SU-DHL-6 (cell line): ENCODE results near the gene TRIP13.
"Not testable (repeated sequence)": the region's sequence is repeated elsewhere in the genome, so short reads cannot be mapped to it uniquely, and the experiment has no call there.

Experiments used
- H2AFZ ChIP-seq: fragments of 200-600 bp; sonication (generic); 2 replicates; pipeline ENCODE4 v1.6.1; 2014; ENCODE audit warnings: low read depth, mild to moderate bottlenecking, moderate library complexity, mixed read lengths, antibody characterized with exemption, low read length; ENCODE audit not compliant: severe bottlenecking
- H3F3A ChIP-seq: fragments of 200-600 bp; shearing (Covaris generic); 2 replicates; pipeline ENCODE4 v1.6.0; 2016; ENCODE audit warnings: antibody characterized with exemption, mild to moderate bottlenecking; ENCODE audit not compliant: insufficient read depth
- H3K27ac ChIP-seq: fragments of 200-600 bp; sonication (generic); 2 replicates; pipeline ENCODE4 v1.5.1; 2016; ENCODE audit warnings: low read depth, mild to moderate bottlenecking, low read length, moderate library complexity, mixed read lengths
- H3K27me3 ChIP-seq: fragments of 200-600 bp; sonication (generic), shearing (Covaris generic); 2 replicates; pipeline ENCODE4 v1.6.0; 2014; ENCODE audit warnings: mild to moderate bottlenecking, low read length
- H3K36me3 ChIP-seq: fragments of 200-600 bp; sonication (generic); 2 replicates; pipeline ENCODE4 v1.6.1; 2014; ENCODE audit warnings: mild to moderate bottlenecking, low read length, mixed read lengths
- H3K4me2 ChIP-seq: fragments of 300-600, 200-600 bp; shearing (Covaris generic), sonication (generic); 2 replicates; pipeline ENCODE4 v1.6.0; 2014; ENCODE audit warnings: low read length, low read depth, mild to moderate bottlenecking; ENCODE audit not compliant: poor library complexity, severe bottlenecking
- H3K4me3 ChIP-seq: fragments of 200-600 bp; sonication (generic); 2 replicates; pipeline ENCODE4 v1.5.1; 2014; ENCODE audit warnings: antibody characterized with exemption, low read length, mild to moderate bottlenecking, mixed read lengths; ENCODE audit not compliant: insufficient read depth, poor library complexity, severe bottlenecking
- H3K79me2 ChIP-seq: fragments of 200-600 bp; sonication (generic); 2 replicates; pipeline ENCODE4 v1.6.1; 2014; ENCODE audit warnings: mild to moderate bottlenecking, low read length, moderate library complexity; ENCODE audit not compliant: insufficient read depth
- H3K9ac ChIP-seq: fragments of 200-600 bp; sonication (generic); 2 replicates; pipeline ENCODE4 v1.7.0; 2014; ENCODE audit warnings: mild to moderate bottlenecking, low read length
- H3K9me2 ChIP-seq: fragments of 200-600 bp; sonication (generic); replicated peaks from 2 replicates; pipeline ENCODE4 v1.6.1; 2014; ENCODE audit warnings: low read length; ENCODE audit not compliant: insufficient read depth
- H3K9me3 ChIP-seq: fragments of 200-600 bp; sonication (generic); 2 replicates; pipeline ENCODE4 v1.6.1; 2014; ENCODE audit warnings: low read length, mixed read lengths; ENCODE audit not compliant: insufficient read depth
- H4K20me1 ChIP-seq: fragments of 200-600 bp; sonication (generic); 2 replicates; pipeline ENCODE4 v1.6.1; 2014; ENCODE audit warnings: low read depth, mild to moderate bottlenecking, antibody characterized with exemption, low read length, moderate library complexity, mixed read lengths
- EZH2phosphoT487 ChIP-seq: fragments of 200-600 bp; sonication (generic), shearing (Covaris generic); conservative IDR thresholded peaks from 2 replicates; pipeline ENCODE4 v1.6.1; 2018; ENCODE audit warnings: mild to moderate bottlenecking, antibody characterized with exemption, low read length, moderate library complexity, mixed read lengths
- TF ChIP-seq, protein P1 (sequence below): fragments of 200-600 bp; sonication (generic); IDR thresholded peaks from one replicate; pipeline ENCODE4 v1.5.1; 2017; ENCODE audit warnings: antibody characterized with exemption, mild to moderate bottlenecking, low read length, moderate library complexity; ENCODE audit not compliant: insufficient read depth, poor library complexity, severe bottlenecking

The TRIP13 gene

DNA sequence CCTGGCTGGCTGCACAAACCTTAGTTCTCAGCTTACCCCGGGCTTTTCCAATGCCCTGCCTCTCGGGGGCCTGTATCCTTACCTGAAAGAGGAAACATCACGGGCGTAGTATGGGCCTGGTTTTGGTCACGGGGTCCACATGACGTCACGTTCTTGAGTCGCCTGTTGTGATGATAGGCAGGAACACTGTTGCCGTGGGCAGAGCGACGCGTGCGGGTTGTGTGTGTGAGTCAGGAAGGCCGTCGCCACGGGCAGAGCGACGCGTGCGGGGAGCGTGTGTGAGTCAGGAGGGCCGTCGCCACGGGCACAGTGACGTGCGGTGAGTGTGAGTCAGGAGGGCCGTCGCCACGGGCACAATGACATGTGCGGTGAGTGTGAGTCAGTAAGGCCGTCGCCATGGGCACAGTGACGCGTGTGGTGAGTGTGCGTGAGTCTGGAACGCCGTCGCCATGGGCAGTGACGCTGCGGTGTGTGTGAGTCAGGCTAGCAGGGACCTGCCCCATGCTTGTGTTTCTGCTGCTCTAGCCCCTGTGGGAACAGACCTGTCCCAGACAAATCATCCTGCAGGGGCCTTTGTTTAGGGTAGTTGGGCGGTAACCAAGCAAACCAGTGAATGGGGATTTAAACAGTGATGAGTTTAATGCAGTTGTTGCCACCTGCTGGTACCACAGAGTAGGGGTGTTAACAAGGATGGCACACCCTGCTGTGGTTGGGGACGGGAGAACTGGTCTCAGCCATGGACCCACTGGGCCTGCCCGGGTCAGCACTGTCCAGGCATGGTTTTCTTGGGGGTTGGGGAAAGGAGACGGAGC lies 19.8 kb downstream of the TRIP13 start:
- no peaks in the 10 kb centered on the region for H3K79me2 ChIP-seq
- TF ChIP-seq, protein P1, sequence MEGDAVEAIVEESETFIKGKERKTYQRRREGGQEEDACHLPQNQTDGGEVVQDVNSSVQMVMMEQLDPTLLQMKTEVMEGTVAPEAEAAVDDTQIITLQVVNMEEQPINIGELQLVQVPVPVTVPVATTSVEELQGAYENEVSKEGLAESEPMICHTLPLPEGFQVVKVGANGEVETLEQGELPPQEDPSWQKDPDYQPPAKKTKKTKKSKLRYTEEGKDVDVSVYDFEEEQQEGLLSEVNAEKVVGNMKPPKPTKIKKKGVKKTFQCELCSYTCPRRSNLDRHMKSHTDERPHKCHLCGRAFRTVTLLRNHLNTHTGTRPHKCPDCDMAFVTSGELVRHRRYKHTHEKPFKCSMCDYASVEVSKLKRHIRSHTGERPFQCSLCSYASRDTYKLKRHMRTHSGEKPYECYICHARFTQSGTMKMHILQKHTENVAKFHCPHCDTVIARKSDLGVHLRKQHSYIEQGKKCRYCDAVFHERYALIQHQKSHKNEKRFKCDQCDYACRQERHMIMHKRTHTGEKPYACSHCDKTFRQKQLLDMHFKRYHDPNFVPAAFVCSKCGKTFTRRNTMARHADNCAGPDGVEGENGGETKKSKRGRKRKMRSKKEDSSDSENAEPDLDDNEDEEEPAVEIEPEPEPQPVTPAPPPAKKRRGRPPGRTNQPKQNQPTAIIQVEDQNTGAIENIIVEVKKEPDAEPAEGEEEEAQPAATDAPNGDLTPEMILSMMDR = no peak
- TF ChIP-seq EZH2phosphoT487 = no peak
- H3K9me2 ChIP-seq = no peaks in the 10 kb centered on the region
- H4K20me1 ChIP-seq = no peaks in the 10 kb centered on the region
- no peaks in the 10 kb centered on the region for H3K27me3 ChIP-seq
- H3K27ac ChIP-seq = no peak overlapping the region
- no peak overlapping the region for H3K9ac ChIP-seq
- no peak overlapping the region for H3K4me2 ChIP-seq
- no peaks in the 10 kb centered on the region for H3K36me3 ChIP-seq
- no peaks in the 10 kb centered on the region for H3K9me3 ChIP-seq
- H3K4me3 ChIP-seq = no peak overlapping the region
- H3F3A ChIP-seq = no peaks in the 10 kb centered on the region
- no peak overlapping the region for H2AFZ ChIP-seq

- Histone ChIP-seq H3F3A (no peaks in the 10 kb centered on the region), H3K9ac (no peak overlapping the region), H3K79me2 (no peaks in the 10 kb centered on the region), H3K9me2 (no peaks in the 10 kb centered on the region), H4K20me1 (no peaks in the 10 kb centered on the region), H3K4me3 (no peak overlapping the region), H3K27ac (no peak overlapping the region), H3K4me2 (no peak overlapping the region), H3K36me3 (no peaks in the 10 kb centered on the region), H2AFZ (no peak overlapping the region), H3K27me3 (no peaks in the 10 kb centered on the region), H3K9me3 (no peaks in the 10 kb centered on the region)
- no peak for TF ChIP-seq EZH2phosphoT487
- TF ChIP-seq, protein P1 = no peak
Observed at GRCh38 chr5:914174-914573, 21.5 kb downstream of the TRIP13 start.

DNA sequence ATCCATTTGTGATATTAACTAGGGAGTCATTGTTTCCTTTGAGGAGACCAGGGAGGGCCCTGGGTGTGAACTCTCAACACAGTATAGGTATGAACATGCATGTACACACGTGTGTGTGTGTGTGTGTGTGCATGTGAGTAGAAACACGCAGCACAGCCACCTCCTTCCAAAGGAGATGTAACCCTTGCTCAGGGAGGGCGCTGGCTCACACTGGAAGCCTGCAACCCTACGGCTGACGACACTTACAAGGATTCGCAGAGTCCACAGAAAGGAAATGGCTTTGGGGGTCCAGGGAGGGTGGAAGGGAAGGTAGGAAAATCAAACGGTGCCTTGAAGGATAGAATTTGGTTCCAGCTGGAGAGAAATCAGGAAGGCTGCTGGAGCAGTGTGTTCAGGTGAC lies 21.9 kb downstream of the TRIP13 start:
- Histone ChIP-seq H3K27me3 (no peaks in the 10 kb centered on the region), H3K36me3 (no peaks in the 10 kb centered on the region), H3K4me2 (no peak overlapping the region), H2AFZ (no peak overlapping the region), H3K79me2 (no peaks in the 10 kb centered on the region), H3K9me3 (no peaks in the 10 kb centered on the region), H3F3A (no peaks in the 10 kb centered on the region), H3K27ac (no peak overlapping the region), H3K9ac (no peak overlapping the region), H3K4me3 (no peak overlapping the region), H3K9me2 (no peaks in the 10 kb centered on the region), H4K20me1 (no peaks in the 10 kb centered on the region)
- TF ChIP-seq, protein P1 = no peak
- no peak for TF ChIP-seq EZH2phosphoT487

GRCh38 chr5:915346-915745 lies 22.7 kb downstream of the TRIP13 start:
- H3K79me2 ChIP-seq, H3K27me3 ChIP-seq, H3K4me3 ChIP-seq, H3K36me3 ChIP-seq, H3K9ac ChIP-seq, H3F3A ChIP-seq, H3K27ac ChIP-seq, H3K4me2 ChIP-seq, H3K9me2 ChIP-seq, H2AFZ ChIP-seq, H3K9me3 ChIP-seq, H4K20me1 ChIP-seq: not testable (repeated sequence)
